HG02981 (cell line): ENCODE measurements around the gene TPM1.

Experiments used
- ATAC-seq: cut with Tn5 transposase; IDR thresholded peaks from one replicate; pipeline ENCODE4 v1.9.1; 2021; ENCODE audit warnings: mild to moderate bottlenecking, moderate library complexity; ENCODE audit not compliant: unreplicated experiment

TPM1 gene

GRCh38 chr15:63052961-63053698, 10.6 kb downstream of the TPM1 start:
- ATAC-seq: no peak

- no peak for ATAC-seq
These were observed 11.7 kb downstream of the TPM1 start for GRCh38 chr15:63054281-63054683.

- no peak for ATAC-seq
These were observed 12.4 kb downstream of the TPM1 start for GRCh38 chr15:63054985-63055384.

GRCh38 chr15:63056829-63057228, 14.3 kb downstream of the TPM1 start:
- no peak for ATAC-seq

- no peak for ATAC-seq
These were observed 15.2 kb downstream of the TPM1 start for GRCh38 chr15:63057468-63058345.

GRCh38 chr15:63059075-63059474, 16.5 kb downstream of the TPM1 start:
- ATAC-seq: no peak

- ATAC-seq: no peak
These were observed 17.1 kb downstream of the TPM1 start for GRCh38 chr15:63059573-63060216.

GRCh38 chr15:63060699-63061098, 18.2 kb downstream of the TPM1 start:
- ATAC-seq: no peak

GRCh38 chr15:63061975-63062374, 19.4 kb downstream of the TPM1 start:
- ATAC-seq: no peak

- no peak for ATAC-seq
These were observed 20.7 kb downstream of the TPM1 start for GRCh38 chr15:63063164-63063756.

- ATAC-seq: no peak
These were observed 21.4 kb downstream of the TPM1 start for GRCh38 chr15:63063877-63064409.

- no peak for ATAC-seq
These were observed 23.0 kb downstream of the TPM1 start for GRCh38 chr15:63065262-63066221.

GRCh38 chr15:63066272-63066671, 23.7 kb downstream of the TPM1 start:
- ATAC-seq: no peak

GRCh38 chr15:63067306-63067705, 24.8 kb downstream of the TPM1 start:
- no peak for ATAC-seq

GRCh38 chr15:63067976-63068743, 25.6 kb downstream of the TPM1 start:
- ATAC-seq: no peak

- no peak for ATAC-seq
These were observed 27.1 kb downstream of the TPM1 start for GRCh38 chr15:63069616-63070090.

GRCh38 chr15:63070681-63071129, 28.2 kb downstream of the TPM1 start:
- no peak for ATAC-seq

- ATAC-seq: no peak
These were observed 28.9 kb downstream of the TPM1 start for GRCh38 chr15:63071288-63071909.
